ENCODE results near the gene NISCH.

The NISCH gene

DNA sequence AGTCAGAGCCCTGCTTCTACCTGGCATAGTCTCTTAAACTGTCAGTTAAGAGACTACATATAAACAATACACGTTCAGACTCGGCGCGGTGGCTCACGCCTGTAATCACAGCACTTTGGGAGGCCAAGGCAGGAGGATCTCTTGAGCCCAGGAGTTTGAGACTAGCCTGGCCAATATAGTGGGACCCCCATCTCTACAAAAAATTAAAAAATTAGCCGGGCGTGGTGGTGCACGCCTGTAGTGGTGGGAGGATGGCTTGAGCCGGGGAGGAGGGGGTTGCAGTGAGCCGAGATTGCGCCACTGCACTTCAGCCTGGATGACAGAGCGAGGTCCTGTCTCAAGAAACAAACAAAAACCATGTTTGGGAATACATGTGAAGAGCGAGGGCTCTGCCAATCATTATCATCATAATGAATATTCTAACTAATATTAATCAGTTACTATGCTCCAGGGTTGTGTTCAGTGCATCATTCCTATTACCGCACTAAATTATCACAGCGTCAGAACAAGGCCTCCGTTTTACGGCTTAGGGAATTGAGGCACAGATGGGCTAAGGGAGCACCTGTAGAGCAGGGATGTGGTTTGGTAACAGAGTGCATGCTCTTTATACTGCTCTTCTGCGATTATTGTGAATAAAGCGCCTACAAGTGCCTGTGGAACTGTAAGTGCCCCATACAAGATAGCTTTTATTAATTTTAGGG lies 80.2 kb downstream of the NISCH start:
- no peak for DNase-seq (ENCODE audit: low read depth in 1 of 2, low spot score in 1 of 2)
- no peak for TF ChIP-seq GABPA (IDR thresholded peaks at IDR 0.05; ENCODE audit: low read depth)
- TF ChIP-seq, protein P1, sequence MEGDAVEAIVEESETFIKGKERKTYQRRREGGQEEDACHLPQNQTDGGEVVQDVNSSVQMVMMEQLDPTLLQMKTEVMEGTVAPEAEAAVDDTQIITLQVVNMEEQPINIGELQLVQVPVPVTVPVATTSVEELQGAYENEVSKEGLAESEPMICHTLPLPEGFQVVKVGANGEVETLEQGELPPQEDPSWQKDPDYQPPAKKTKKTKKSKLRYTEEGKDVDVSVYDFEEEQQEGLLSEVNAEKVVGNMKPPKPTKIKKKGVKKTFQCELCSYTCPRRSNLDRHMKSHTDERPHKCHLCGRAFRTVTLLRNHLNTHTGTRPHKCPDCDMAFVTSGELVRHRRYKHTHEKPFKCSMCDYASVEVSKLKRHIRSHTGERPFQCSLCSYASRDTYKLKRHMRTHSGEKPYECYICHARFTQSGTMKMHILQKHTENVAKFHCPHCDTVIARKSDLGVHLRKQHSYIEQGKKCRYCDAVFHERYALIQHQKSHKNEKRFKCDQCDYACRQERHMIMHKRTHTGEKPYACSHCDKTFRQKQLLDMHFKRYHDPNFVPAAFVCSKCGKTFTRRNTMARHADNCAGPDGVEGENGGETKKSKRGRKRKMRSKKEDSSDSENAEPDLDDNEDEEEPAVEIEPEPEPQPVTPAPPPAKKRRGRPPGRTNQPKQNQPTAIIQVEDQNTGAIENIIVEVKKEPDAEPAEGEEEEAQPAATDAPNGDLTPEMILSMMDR (IDR thresholded peaks at IDR 0.05; ENCODE audit: insufficient read depth, low read length), result no peak
- TF ChIP-seq POLR2AphosphoS5 (IDR thresholded peaks at IDR 0.05; ENCODE audit: low read depth), result no peak
- TF ChIP-seq, protein P2, sequence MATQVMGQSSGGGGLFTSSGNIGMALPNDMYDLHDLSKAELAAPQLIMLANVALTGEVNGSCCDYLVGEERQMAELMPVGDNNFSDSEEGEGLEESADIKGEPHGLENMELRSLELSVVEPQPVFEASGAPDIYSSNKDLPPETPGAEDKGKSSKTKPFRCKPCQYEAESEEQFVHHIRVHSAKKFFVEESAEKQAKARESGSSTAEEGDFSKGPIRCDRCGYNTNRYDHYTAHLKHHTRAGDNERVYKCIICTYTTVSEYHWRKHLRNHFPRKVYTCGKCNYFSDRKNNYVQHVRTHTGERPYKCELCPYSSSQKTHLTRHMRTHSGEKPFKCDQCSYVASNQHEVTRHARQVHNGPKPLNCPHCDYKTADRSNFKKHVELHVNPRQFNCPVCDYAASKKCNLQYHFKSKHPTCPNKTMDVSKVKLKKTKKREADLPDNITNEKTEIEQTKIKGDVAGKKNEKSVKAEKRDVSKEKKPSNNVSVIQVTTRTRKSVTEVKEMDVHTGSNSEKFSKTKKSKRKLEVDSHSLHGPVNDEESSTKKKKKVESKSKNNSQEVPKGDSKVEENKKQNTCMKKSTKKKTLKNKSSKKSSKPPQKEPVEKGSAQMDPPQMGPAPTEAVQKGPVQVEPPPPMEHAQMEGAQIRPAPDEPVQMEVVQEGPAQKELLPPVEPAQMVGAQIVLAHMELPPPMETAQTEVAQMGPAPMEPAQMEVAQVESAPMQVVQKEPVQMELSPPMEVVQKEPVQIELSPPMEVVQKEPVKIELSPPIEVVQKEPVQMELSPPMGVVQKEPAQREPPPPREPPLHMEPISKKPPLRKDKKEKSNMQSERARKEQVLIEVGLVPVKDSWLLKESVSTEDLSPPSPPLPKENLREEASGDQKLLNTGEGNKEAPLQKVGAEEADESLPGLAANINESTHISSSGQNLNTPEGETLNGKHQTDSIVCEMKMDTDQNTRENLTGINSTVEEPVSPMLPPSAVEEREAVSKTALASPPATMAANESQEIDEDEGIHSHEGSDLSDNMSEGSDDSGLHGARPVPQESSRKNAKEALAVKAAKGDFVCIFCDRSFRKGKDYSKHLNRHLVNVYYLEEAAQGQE (IDR thresholded peaks at IDR 0.05; ENCODE audit: insufficient replicate concordance, low read depth), result no peak
- TF ChIP-seq SPI1 (IDR thresholded peaks at IDR 0.05; ENCODE audit: borderline replicate concordance, low read depth), result no peak
- Histone ChIP-seq H3K27ac (replicated peaks) (no peak overlapping the region), H3K27me3 (ENCODE audit: insufficient read depth, poor library complexity, severe bottlenecking) (no peaks in the 10 kb centered on the region), H3K4me3 (replicated peaks; ENCODE audit: insufficient read depth, low read length) (peak overlapping the region; percentile 27)

DNA sequence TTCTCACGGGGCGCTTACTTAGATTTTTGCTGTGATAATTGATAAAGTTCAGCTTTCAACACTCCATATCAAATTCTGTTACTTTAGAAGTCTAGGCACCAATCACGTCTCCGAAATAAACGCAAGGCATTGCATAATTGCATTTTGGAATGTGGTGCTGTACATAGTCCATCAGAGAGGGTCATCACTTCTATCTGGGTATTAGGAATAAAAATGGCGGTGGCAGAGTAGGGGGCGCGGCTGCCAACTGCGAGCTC lies 80.6 kb downstream of the NISCH start:
- no peak for DNase-seq (ENCODE audit: low read depth in 1 of 2, low spot score in 1 of 2)
- TF ChIP-seq, protein P2 (IDR thresholded peaks at IDR 0.05; ENCODE audit: insufficient replicate concordance, low read depth), result no peak
- TF ChIP-seq POLR2AphosphoS5 (IDR thresholded peaks at IDR 0.05; ENCODE audit: low read depth), result no peak
- TF ChIP-seq SPI1 (IDR thresholded peaks at IDR 0.05; ENCODE audit: borderline replicate concordance, low read depth), result no peak
- no peak for TF ChIP-seq GABPA (IDR thresholded peaks at IDR 0.05; ENCODE audit: low read depth)
- TF ChIP-seq, protein P1 (IDR thresholded peaks at IDR 0.05; ENCODE audit: insufficient read depth, low read length), result no peak
- Histone ChIP-seq H3K4me3 (replicated peaks; ENCODE audit: insufficient read depth, low read length) (peak overlapping the region; percentile 27), H3K27ac (replicated peaks) (no peak overlapping the region), H3K27me3 (ENCODE audit: insufficient read depth, poor library complexity, severe bottlenecking) (no peaks in the 10 kb centered on the region)

DNA sequence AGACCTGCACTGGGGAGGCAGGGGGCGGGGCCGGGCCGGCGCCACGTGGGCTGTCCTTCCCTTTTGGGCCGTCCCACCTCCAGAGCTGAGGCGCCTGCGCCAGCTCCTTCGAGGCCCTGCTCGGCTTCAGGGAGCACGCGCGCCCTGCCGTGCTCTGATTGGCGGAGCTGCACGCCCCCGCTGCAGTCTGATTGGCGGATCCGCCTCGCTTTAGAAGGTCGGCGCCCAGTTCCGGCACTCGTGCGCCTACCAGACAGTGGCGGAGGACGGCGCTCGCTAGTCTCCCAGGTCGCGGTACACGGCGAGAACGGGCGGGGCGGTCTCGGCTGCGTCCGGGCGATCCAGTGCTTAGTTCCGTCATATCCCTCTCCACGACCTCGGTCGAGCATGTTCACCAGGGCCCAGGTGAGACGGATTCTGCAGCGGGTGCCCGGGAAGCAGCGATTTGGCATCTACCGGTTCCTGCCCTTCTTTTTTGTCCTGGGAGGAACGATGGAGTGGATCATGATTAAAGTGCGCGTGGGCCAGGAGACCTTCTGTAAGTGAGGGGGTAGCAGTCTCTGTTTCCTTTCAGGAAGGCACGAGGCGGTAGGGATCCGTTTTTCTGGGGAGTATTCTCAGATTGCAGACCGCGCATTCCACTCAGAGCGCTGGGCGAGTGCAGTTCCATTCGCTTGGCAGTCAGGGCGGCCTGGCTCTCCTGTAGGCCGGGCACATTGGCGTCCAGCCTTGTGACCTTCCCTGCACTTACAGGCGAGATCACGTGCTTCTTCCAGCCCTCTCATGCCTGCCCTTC lies 81.2 kb downstream of the NISCH start, which contains the start of gene UQCC5:
UQCC5 (plus strand) TSS at position 237 of the 796 bp plus-strand sequence; CDS start at position 388, 151 bp downstream.
- peak; percentile 97 to 98 for DNase-seq (ENCODE audit: low read depth in 1 of 2, low spot score in 1 of 2)
- Histone ChIP-seq H3K27me3 (ENCODE audit: insufficient read depth, poor library complexity, severe bottlenecking) (no peaks in the 10 kb centered on the region), H3K4me3 (replicated peaks; ENCODE audit: insufficient read depth, low read length) (peak within 1 kb of the TSS; percentile 77), H3K27ac (replicated peaks) (peak within 1 kb of the TSS; percentile 74)
- TF ChIP-seq, protein P1 (IDR thresholded peaks at IDR 0.05; ENCODE audit: insufficient read depth, low read length), result no peak
- TF ChIP-seq POLR2AphosphoS5 (IDR thresholded peaks at IDR 0.05; ENCODE audit: low read depth), result peak; percentile 91

All from HL-60 (cell line).